Esophagus squamous epithelium (tissue), 4 donors: Measurements from ENCODE around the gene PCNT.

Source experiments
- POLR2A ChIP-seq, 4 donors: fragments of 450-650 bp; IDR thresholded peaks; one replicate each; pipeline ENCODE4 v1.6.1; 2017; ENCODE audit warnings: antibody characterized with exemption in 4 of 4, mild to moderate bottlenecking in 4 of 4, moderate library complexity in 3 of 4
- TF ChIP-seq, protein P1 (sequence below), 6 experiments: fragments of 450-650 bp in 4 of 6; fragments of 200-600 bp in 2 of 6; sonication (generic) in 2 of 6; IDR thresholded peaks; one replicate each; pipeline ENCODE4 v1.5.1; 2016 to 2019; ENCODE audit warnings: antibody characterized with exemption in 6 of 6, mild to moderate bottlenecking in 4 of 6, moderate library complexity in 4 of 6

DNA sequence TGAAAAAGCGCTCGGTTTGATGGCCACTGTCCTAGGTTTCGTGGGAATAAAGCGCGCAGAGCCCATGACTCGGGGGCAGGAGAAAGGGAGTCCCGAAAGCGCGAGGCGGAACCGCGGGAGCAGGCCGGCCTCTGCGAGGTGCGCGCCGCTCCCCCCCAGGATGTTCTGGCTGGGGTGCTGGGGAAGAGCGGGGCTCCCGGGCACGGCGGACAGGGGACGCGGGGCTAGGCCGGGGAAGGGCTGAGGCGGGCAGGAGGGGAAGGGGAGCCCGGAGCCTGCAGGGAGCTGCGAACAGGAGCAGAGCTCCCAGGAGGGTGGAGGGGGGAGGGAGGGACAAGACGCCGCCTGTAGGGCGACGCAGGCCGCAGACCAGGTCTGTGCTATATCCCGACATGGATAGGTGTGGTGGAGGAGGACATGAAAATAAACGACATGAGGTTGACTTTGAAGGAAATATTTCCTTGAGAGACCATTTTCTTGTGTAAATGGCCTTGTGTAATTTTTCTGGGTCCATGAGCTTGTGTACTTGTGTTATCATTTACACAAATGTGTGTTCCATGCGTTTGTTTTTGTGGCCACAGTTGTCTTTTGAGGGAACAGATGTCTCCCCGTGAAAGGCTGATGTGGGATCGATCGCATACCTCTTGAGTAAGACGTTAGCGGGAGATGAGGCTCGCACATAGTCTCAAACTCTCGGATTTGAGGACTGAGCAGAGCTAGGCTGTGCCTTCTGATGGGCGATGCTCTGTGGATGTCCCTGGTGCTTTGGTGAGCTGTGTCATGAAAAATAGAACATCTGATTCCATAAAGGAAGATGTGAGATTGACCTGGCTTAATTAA, 1.3 kb downstream of the PCNT start:
- TF ChIP-seq, protein P1, sequence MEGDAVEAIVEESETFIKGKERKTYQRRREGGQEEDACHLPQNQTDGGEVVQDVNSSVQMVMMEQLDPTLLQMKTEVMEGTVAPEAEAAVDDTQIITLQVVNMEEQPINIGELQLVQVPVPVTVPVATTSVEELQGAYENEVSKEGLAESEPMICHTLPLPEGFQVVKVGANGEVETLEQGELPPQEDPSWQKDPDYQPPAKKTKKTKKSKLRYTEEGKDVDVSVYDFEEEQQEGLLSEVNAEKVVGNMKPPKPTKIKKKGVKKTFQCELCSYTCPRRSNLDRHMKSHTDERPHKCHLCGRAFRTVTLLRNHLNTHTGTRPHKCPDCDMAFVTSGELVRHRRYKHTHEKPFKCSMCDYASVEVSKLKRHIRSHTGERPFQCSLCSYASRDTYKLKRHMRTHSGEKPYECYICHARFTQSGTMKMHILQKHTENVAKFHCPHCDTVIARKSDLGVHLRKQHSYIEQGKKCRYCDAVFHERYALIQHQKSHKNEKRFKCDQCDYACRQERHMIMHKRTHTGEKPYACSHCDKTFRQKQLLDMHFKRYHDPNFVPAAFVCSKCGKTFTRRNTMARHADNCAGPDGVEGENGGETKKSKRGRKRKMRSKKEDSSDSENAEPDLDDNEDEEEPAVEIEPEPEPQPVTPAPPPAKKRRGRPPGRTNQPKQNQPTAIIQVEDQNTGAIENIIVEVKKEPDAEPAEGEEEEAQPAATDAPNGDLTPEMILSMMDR (IDR thresholded peaks at IDR 0.05): peak in 3 of 6 experiments; percentile 3 to 16 (median 10)
- TF ChIP-seq POLR2A (IDR thresholded peaks at IDR 0.05): no peak
